IMR-90 (cell line): ENCODE results near the gene PCSK2. TPM values are rescaled to one million over a fixed set of nuclear protein-coding genes. Genes with fewer than 3 reads are reported as not detected.

Source experiments
- ATAC-seq: fragments of 200-7000 bp; cut with Tn5 transposase; 2 replicates; pipeline ENCODE4 v1.9.1; 2020; ENCODE audit warnings: low read depth, mild to moderate bottlenecking, moderate library complexity
- BruUV-seq: library from RNA; stranded (reverse); fragments of 400-500 nt; replicated peaks from 2 replicates; lab custom pipeline; 2021; lab: Mats Ljungman, UMichigan
- CTCF ChIA-PET: fragments of 300-600 bp; formaldehyde crosslinking; extraction: SDS; loops from one replicate; lab custom pipeline; 2021; ENCODE audit warnings: antibody characterized with exemption; lab: Yijun Ruan, JAX
- POLR2A ChIA-PET: fragments of 300-600 bp; sonication (Branson Sonifier 250); formaldehyde crosslinking; loops from one replicate; lab custom pipeline; 2022; ENCODE audit warnings: antibody characterized with exemption; ENCODE audit not compliant: unreplicated experiment; lab: Charles Lee
- DNase-seq: peaks from one replicate; pipeline ENCODE4 v3.0.0; 2013
- H2AFZ ChIP-seq: replicated peaks from 2 replicates; pipeline ENCODE3; 2013; ENCODE audit warnings: low read length, mild to moderate bottlenecking; ENCODE audit not compliant: poor library complexity
- H2AK5ac ChIP-seq: 2 replicates; pipeline ENCODE4 v1.6.1; 2013; ENCODE audit warnings: low read depth, low read length, inconsistent platforms
- H2AK9ac ChIP-seq: replicated peaks from 2 replicates; pipeline ENCODE3; 2013; ENCODE audit warnings: mild to moderate bottlenecking, low read depth, low read length, moderate library complexity; ENCODE audit not compliant: poor library complexity
- H2BK120ac ChIP-seq: 2 replicates; pipeline ENCODE4 v1.6.1; 2013; ENCODE audit warnings: low read depth, low read length, inconsistent platforms
- H2BK15ac ChIP-seq: 3 replicates; pipeline ENCODE4 v1.6.1; 2013; ENCODE audit warnings: low read depth, low read length, inconsistent platforms
- H2BK20ac ChIP-seq: 2 replicates; pipeline ENCODE4 v1.6.1; 2013; ENCODE audit warnings: low read depth, mild to moderate bottlenecking, inconsistent platforms, low read length, moderate library complexity
- H2BK5ac ChIP-seq: 2 replicates; pipeline ENCODE4 v1.6.1; 2013; ENCODE audit warnings: mild to moderate bottlenecking, low read depth, low read length, inconsistent platforms; ENCODE audit not compliant: poor library complexity, severe bottlenecking
- H3K14ac ChIP-seq: replicated peaks from 2 replicates; pipeline ENCODE4 v1.6.1; 2013; ENCODE audit warnings: low read depth, low read length, inconsistent platforms
- H3K18ac ChIP-seq: 2 replicates; pipeline ENCODE4 v1.6.1; 2013; ENCODE audit warnings: low read depth, low read length, control low read depth
- H3K23ac ChIP-seq: 2 replicates; pipeline ENCODE4 v1.6.1; 2013; ENCODE audit warnings: low read depth, low read length, inconsistent platforms
- H3K27ac ChIP-seq: 2 replicates; pipeline ENCODE4 v1.5.1; 2013; ENCODE audit warnings: mild to moderate bottlenecking, control low read depth, low read length; ENCODE audit not compliant: insufficient read depth
- H3K27me3 ChIP-seq: 2 replicates; pipeline ENCODE4 v1.6.1; 2013; ENCODE audit warnings: low read length; ENCODE audit not compliant: control insufficient read depth, insufficient read depth
- H3K36me3 ChIP-seq: 2 replicates; pipeline ENCODE4 v1.6.1; 2013; ENCODE audit warnings: low read length, mixed read lengths; ENCODE audit not compliant: control insufficient read depth, insufficient read depth
- H3K4ac ChIP-seq: 2 replicates; pipeline ENCODE4 v1.6.1; 2013; ENCODE audit warnings: low read depth, low read length, inconsistent platforms
- H3K4me1 ChIP-seq: 2 replicates; pipeline ENCODE4 v1.6.1; 2013; ENCODE audit warnings: low read length, mixed read lengths; ENCODE audit not compliant: control insufficient read depth, insufficient read depth
- H3K4me2 ChIP-seq: 2 replicates; pipeline ENCODE4 v1.6.1; 2013; ENCODE audit warnings: low read depth, mild to moderate bottlenecking, control low read depth, low read length, moderate library complexity
- H3K4me3 ChIP-seq: 2 replicates; pipeline ENCODE4 v1.5.1; 2013; ENCODE audit warnings: low read depth, mild to moderate bottlenecking, control low read depth, low read length, moderate library complexity; ENCODE audit not compliant: insufficient read depth
- H3K56ac ChIP-seq: 2 replicates; pipeline ENCODE4 v1.6.1; 2013; ENCODE audit warnings: low read length, inconsistent platforms; ENCODE audit not compliant: insufficient read depth; ENCODE audit errors: extremely low read depth
- H3K79me1 ChIP-seq, 2 experiments: 2 replicates each; pipeline ENCODE4 v1.6.1; 2013; ENCODE audit warnings: low read length in 2 of 2, inconsistent platforms in 1 of 2, low read depth in 1 of 2
- H3K9ac ChIP-seq: 2 replicates; pipeline ENCODE4 v1.6.1; 2013; ENCODE audit warnings: low read depth, low read length, control low read depth
- H3K9me1 ChIP-seq: 2 replicates; pipeline ENCODE4 v1.6.1; 2013; ENCODE audit warnings: low read length, inconsistent platforms; ENCODE audit not compliant: insufficient read depth
- H3K9me3 ChIP-seq: 2 replicates; pipeline ENCODE4 v1.6.1; 2013; ENCODE audit warnings: low read length; ENCODE audit not compliant: control insufficient read depth, insufficient read depth
- H4K20me1 ChIP-seq: 2 replicates; pipeline ENCODE4 v1.6.1; 2013; ENCODE audit warnings: low read length, inconsistent platforms; ENCODE audit not compliant: insufficient read depth
- H4K5ac ChIP-seq: 2 replicates; pipeline ENCODE4 v1.6.1; 2013; ENCODE audit warnings: mild to moderate bottlenecking, low read depth, low read length, control low read depth
- H4K8ac ChIP-seq, 2 experiments: 2 replicates each; pipeline ENCODE4 v1.6.1; 2013; ENCODE audit warnings: low read depth in 2 of 2, low read length in 2 of 2, control low read depth in 1 of 2, inconsistent platforms in 1 of 2
- H4K91ac ChIP-seq: 2 replicates; pipeline ENCODE4 v1.6.1; 2013; ENCODE audit warnings: low read depth, low read length, inconsistent platforms; ENCODE audit not compliant: insufficient read depth
- BHLHE40 ChIP-seq: fragments of 150-350 bp; IDR thresholded peaks from 2 replicates; pipeline ENCODE4 v1.6.1; 2016; ENCODE audit warnings: mild to moderate bottlenecking, low read depth, low read length
- CEBPB ChIP-seq: IDR thresholded peaks from 2 replicates; pipeline ENCODE4 v1.6.1; 2012; ENCODE audit warnings: low read depth, low read length, improper control_type of control experiment
- CHD1 ChIP-seq: IDR thresholded peaks from 2 replicates; pipeline ENCODE4 v1.6.1; 2012; ENCODE audit warnings: low read depth, low read length, improper control_type of control experiment
- CTCF ChIP-seq: conservative IDR thresholded peaks from 2 replicates; pipeline ENCODE4 v1.5.1; 2012; ENCODE audit warnings: mild to moderate bottlenecking, low read depth, low read length, improper control_type of control experiment
- ELK1 ChIP-seq: fragments of 150-350 bp; IDR thresholded peaks from 2 replicates; pipeline ENCODE4 v1.6.1; 2016; ENCODE audit warnings: low read depth, mild to moderate bottlenecking, low read length, moderate library complexity, borderline replicate concordance
- FOS ChIP-seq: fragments of 150-350 bp; IDR thresholded peaks from 2 replicates; pipeline ENCODE4 v1.6.1; 2016; ENCODE audit warnings: low read depth, low read length
- MAFK ChIP-seq: IDR thresholded peaks from 2 replicates; pipeline ENCODE4 v1.6.1; 2012; ENCODE audit warnings: low read depth, low read length, improper control_type of control experiment
- MAZ ChIP-seq: IDR thresholded peaks from 2 replicates; pipeline ENCODE4 v1.6.1; 2012; ENCODE audit warnings: low read depth, mild to moderate bottlenecking, low read length, improper control_type of control experiment, moderate library complexity, borderline replicate concordance
- MXI1 ChIP-seq: IDR thresholded peaks from 2 replicates; pipeline ENCODE4 v1.6.1; 2012; ENCODE audit warnings: low read depth, mild to moderate bottlenecking, low read length, moderate library complexity, borderline replicate concordance
- NFE2L2 ChIP-seq: fragments of 150-350 bp; IDR thresholded peaks from 2 replicates; pipeline ENCODE4 v1.6.1; 2016; ENCODE audit warnings: low read depth, mild to moderate bottlenecking, low read length
- POLR2A ChIP-seq: IDR thresholded peaks from 2 replicates; pipeline ENCODE4 v1.6.1; 2012; ENCODE audit warnings: mild to moderate bottlenecking, low read depth, low read length
- RAD21 ChIP-seq: IDR thresholded peaks from 2 replicates; pipeline ENCODE4 v1.6.1; 2012; ENCODE audit warnings: low read length, improper control_type of control experiment
- RCOR1 ChIP-seq: IDR thresholded peaks from 2 replicates; pipeline ENCODE4 v1.6.1; 2012; ENCODE audit warnings: mild to moderate bottlenecking, low read length, improper control_type of control experiment; ENCODE audit not compliant: insufficient replicate concordance
- RFX5 ChIP-seq: IDR thresholded peaks from 2 replicates; pipeline ENCODE4 v1.8.0; 2012; ENCODE audit warnings: low read depth, mild to moderate bottlenecking, low read length, moderate library complexity
- SMC3 ChIP-seq: fragments of 150-350 bp; IDR thresholded peaks from 2 replicates; pipeline ENCODE4 v1.6.1; 2016; ENCODE audit warnings: low read depth, mild to moderate bottlenecking, antibody characterized with exemption, low read length, moderate library complexity
- USF2 ChIP-seq: fragments of 150-350 bp; IDR thresholded peaks from 2 replicates; pipeline ENCODE4 v1.6.1; 2017; ENCODE audit warnings: mild to moderate bottlenecking, antibody characterized with exemption, low read length, low read depth
- WGBS, 2 experiments: methylation state at CpG; one replicate each; pipeline versions ENCODE4 v1.1.5 to v1.1.7; 2013; ENCODE audit warnings: missing lambda C conversion rate in 2 of 2; ENCODE audit not compliant: insufficient read length in 1 of 2; ENCODE audit errors: extremely low coverage in 2 of 2; 5-methylcytosine and 5-hydroxymethylcytosine counted together
- dilution Hi-C: fragments of 300-500 bp; cut with HindIII; formaldehyde crosslinking; loops from one replicate; pipeline ENCODE4 v1.14.3; 2018; ENCODE audit warnings: low sequenced_read_pairs; ENCODE audit not compliant: unreplicated experiment
- in situ Hi-C: fragments of 300-500 bp; cut with MboI; formaldehyde crosslinking; loops from 3 replicates; pipeline ENCODE4 v1.14.3; 2019; ENCODE audit warnings: low sequenced_read_pairs, inconsistent platforms, mixed read lengths
- intact Hi-C: fragments of 100-400 bp; cut with micrococcal nuclease; formaldehyde crosslinking; loops from 2 replicates; pipeline ENCODE4 v1.10.0; 2022
- polyA plus RNA-seq, 3 experiments: library from polyadenylated mRNA; depleted of rRNA; stranded (reverse); fragments of >200 nt; gene quantifications; 2 replicates each; pipeline ENCODE4 v1.2.3, GENCODE V29; 2012; ENCODE audit warnings: low replicate concordance in 1 of 3
- total RNA-seq: library from RNA; depleted of rRNA; stranded (reverse); fragments of >200 nt; gene quantifications from 2 replicates; pipeline ENCODE4 v1.2.3, GENCODE V29; 2012

PCSK2 gene
- total and polyA plus RNA-seq, 2 of the 4 experiments (the other 2 are of a cell fraction) = not detected

- in situ Hi-C loops (no loop called here), intact Hi-C loops (no loop called here), dilution Hi-C loops (no loop called here)
- no peak overlapping the region for H3K27ac ChIP-seq
- ATAC-seq (no peak), DNase-seq (no peak)
- H2AK5ac ChIP-seq = no peak overlapping the region
- CTCF ChIA-PET = no interaction called here
- H3K4me3 ChIP-seq = no peak overlapping the region
- no peak overlapping the region for H2BK120ac ChIP-seq
- no peak overlapping the region for H2BK5ac ChIP-seq
- peak overlapping the region; percentile 67 for H2AFZ ChIP-seq
- no peak overlapping the region for H3K18ac ChIP-seq
- no peak overlapping the region for H3K56ac ChIP-seq
- H4K20me1 ChIP-seq = no peaks in the 10 kb centered on the region
- no peak overlapping the region for H2BK15ac ChIP-seq
- no peak overlapping the region for H3K14ac ChIP-seq
- H3K23ac ChIP-seq = no peak overlapping the region
- H3K4me2 ChIP-seq = no peak overlapping the region
- no peak overlapping the region for H2BK20ac ChIP-seq
- no peaks in the 10 kb centered on the region for H3K9me3 ChIP-seq
- no peak overlapping the region; a peak in 1 of 4 replicates for H4K8ac ChIP-seq
- no peaks in the 10 kb centered on the region for H3K4me1 ChIP-seq
- H3K9ac ChIP-seq = no peak overlapping the region
- TF ChIP-seq MXI1 (no peak), MAFK (no peak), RCOR1 (no peak), RAD21 (no peak), FOS (no peak), RFX5 (no peak), USF2 (no peak), CEBPB (no peak), POLR2A (no peak), ELK1 (no peak), NFE2L2 (no peak), CHD1 (no peak), CTCF (no peak), SMC3 (no peak), MAZ (no peak), BHLHE40 (no peak)
- POLR2A ChIA-PET = no interaction called here
- BruUV-seq = no TSS peak
- H3K4ac ChIP-seq = no peak overlapping the region
- H3K27me3 ChIP-seq = peaks cover 9% of the 10 kb centered on the region
- no peak overlapping the region for H2AK9ac ChIP-seq
- 67% methylated on average over 2 of the region's 3 CpGs; no CpG with 5 or more reads in 1 of the 2 experiments for WGBS, 2 experiments
- no peak overlapping the region for H4K91ac ChIP-seq
- peak overlapping the region; percentile 29 for H4K5ac ChIP-seq
- no peaks in the 10 kb centered on the region for H3K79me1 ChIP-seq
- no peaks in the 10 kb centered on the region for H3K9me1 ChIP-seq
- H3K36me3 ChIP-seq = no peaks in the 10 kb centered on the region
These were observed 293.7 kb downstream of the PCSK2 start for GRCh38 chr20:17520583-17520982.
